B cell (primary cell): ENCODE results near the gene ABCC9. TPM values are rescaled to one million over a fixed set of nuclear protein-coding genes. Genes with fewer than 3 reads are reported as not detected.

Experiments used
- ATAC-seq: fragments of 200-7000 bp; cut with Tn5 transposase; one replicate; pipeline ENCODE4 v1.10.0; 2021; ENCODE audit warnings: low read depth, mild to moderate bottlenecking, moderate number of reproducible peaks, moderate library complexity
- CTCF ChIA-PET: fragments of 350-600 bp; sonication (Branson Sonifier 250); formaldehyde crosslinking; loops from one replicate; lab custom pipeline; 2021; ENCODE audit warnings: antibody characterized with exemption, inconsistent platforms; lab: Charles Lee
- POLR2A ChIA-PET: fragments of 350-600 bp; sonication (Branson Sonifier 250); formaldehyde crosslinking; loops from one replicate; lab custom pipeline; 2021; ENCODE audit warnings: antibody characterized with exemption; lab: Charles Lee
- DNase-seq: peaks from one replicate; pipeline ENCODE4 v3.0.0; 2013
- H2AFZ ChIP-seq: 2 replicates; pipeline ENCODE4 v1.6.1; 2012; ENCODE audit warnings: mild to moderate bottlenecking, low read depth, low read length; ENCODE audit not compliant: insufficient read depth, poor library complexity, severe bottlenecking
- H3K27ac ChIP-seq, 2 donors: 1 replicate in 1 of 2; 2 replicates in 1 of 2; pipeline ENCODE4 v1.5.1; 2012 to 2013; ENCODE audit warnings: low read length in 2 of 2, mild to moderate bottlenecking in 2 of 2, moderate library complexity in 1 of 2
- H3K27me3 ChIP-seq, 4 experiments: fragments of 200-600 bp in 1 of 4; sonication (generic) in 1 of 4; replicated peaks in 1 of 4; 1 replicate in 2 of 4; 2 replicates in 2 of 4; pipeline versions ENCODE4 v1.6.1 to v1.7.0; 2013 to 2016; ENCODE audit warnings: low read length in 3 of 4, mild to moderate bottlenecking in 2 of 4, mixed read lengths in 1 of 4, moderate library complexity in 1 of 4; ENCODE audit not compliant: insufficient read depth in 4 of 4, control insufficient read depth in 3 of 4; ENCODE audit errors: control extremely low read depth in 1 of 4
- H3K36me3 ChIP-seq, 2 experiments: replicated peaks in 1 of 2; 1 replicate in 1 of 2; 2 replicates in 1 of 2; pipeline versions ENCODE4 v1.6.1 to v1.7.1; 2013; ENCODE audit warnings: low read length in 1 of 2; ENCODE audit not compliant: insufficient read depth in 2 of 2, control insufficient read depth in 1 of 2; ENCODE audit errors: control extremely low read depth in 1 of 2, extremely low read depth in 1 of 2
- H3K4me1 ChIP-seq, 2 donors: fragments of 200-600 bp in 1 of 2; sonication (generic) in 1 of 2; 1 replicate in 1 of 2; 2 replicates in 1 of 2; pipeline versions ENCODE4 v1.5.1 to v1.6.1; 2013 to 2017; ENCODE audit warnings: low read length in 2 of 2; ENCODE audit not compliant: control insufficient read depth in 2 of 2, insufficient read depth in 2 of 2
- H3K4me2 ChIP-seq: replicated peaks from 2 replicates; pipeline ENCODE3; 2012; ENCODE audit warnings: mild to moderate bottlenecking, low read depth, low read length; ENCODE audit not compliant: poor library complexity, severe bottlenecking
- H3K4me3 ChIP-seq, 5 experiments: fragments of 200-600 bp in 1 of 5; sonication (generic) in 1 of 5; 1 replicate in 3 of 5; 2 replicates in 2 of 5; pipeline versions ENCODE4 v1.5.1 to v1.7.0; 2011 to 2016; ENCODE audit warnings: low read length in 4 of 5, mild to moderate bottlenecking in 4 of 5, low read depth in 2 of 5, control low read depth in 1 of 5, moderate library complexity in 1 of 5; ENCODE audit not compliant: insufficient read depth in 1 of 5; ENCODE audit errors: control extremely low read depth in 1 of 5, extremely low read depth in 1 of 5
- H3K79me2 ChIP-seq: fragments of 200-600 bp; sonication (generic); one replicate; pipeline ENCODE4 v1.6.0; 2016; ENCODE audit warnings: low read length; ENCODE audit not compliant: control insufficient read depth, insufficient read depth
- H3K9ac ChIP-seq: fragments of 200-600 bp; sonication (generic); 2 replicates; pipeline ENCODE4 v1.6.1; 2017; ENCODE audit warnings: mild to moderate bottlenecking, low read length, moderate library complexity
- H3K9me3 ChIP-seq, 3 donors: one replicate each; pipeline versions ENCODE4 v1.6.1 to v1.7.1; 2013; ENCODE audit warnings: low read length in 2 of 3; ENCODE audit not compliant: control insufficient read depth in 2 of 3, insufficient read depth in 1 of 3; ENCODE audit errors: control extremely low read depth in 1 of 3
- H4K20me1 ChIP-seq: 2 replicates; pipeline ENCODE4 v1.6.0; 2012; ENCODE audit warnings: mild to moderate bottlenecking, low read length; ENCODE audit not compliant: insufficient read depth, control insufficient read depth, poor library complexity, severe bottlenecking
- H3K27ac Mint-ChIP-seq: one replicate; pipeline ENCODE4 v1.8.0; 2021; ENCODE audit warnings: mixed read lengths
- H3K27me3 Mint-ChIP-seq: one replicate; pipeline ENCODE4 v1.8.0; 2021; ENCODE audit warnings: mixed read lengths
- H3K4me1 Mint-ChIP-seq: one replicate; pipeline ENCODE4 v1.8.0; 2021; ENCODE audit warnings: mixed read lengths
- H3K4me3 Mint-ChIP-seq: one replicate; pipeline ENCODE4 v1.8.0; 2021; ENCODE audit warnings: mixed read lengths
- H3K9me3 Mint-ChIP-seq: one replicate; pipeline ENCODE4 v1.8.0; 2022; ENCODE audit warnings: mixed read lengths; ENCODE audit not compliant: insufficient read depth
- CTCF ChIP-seq: fragments of 200-600 bp; IDR thresholded peaks from one replicate; pipeline ENCODE4 v1.8.0; 2022; ENCODE audit warnings: antibody characterized with exemption, mild to moderate bottlenecking
- EZH2 ChIP-seq: IDR thresholded peaks from 2 replicates; pipeline ENCODE4 v1.6.1; 2012; ENCODE audit warnings: borderline replicate concordance, low read depth, mild to moderate bottlenecking, moderate library complexity, low read length; ENCODE audit not compliant: insufficient read depth, poor library complexity, severe bottlenecking
- WGBS: methylation state at CpG from one replicate; pipeline ENCODE4 v1.1.5; 2013; ENCODE audit warnings: missing lambda C conversion rate; ENCODE audit not compliant: insufficient coverage; 5-methylcytosine and 5-hydroxymethylcytosine counted together
- intact Hi-C: fragments of 100-400 bp; cut with micrococcal nuclease; formaldehyde crosslinking; loops from one replicate; pipeline ENCODE4 v1.10.0; 2022
- polyA plus RNA-seq: library from polyadenylated mRNA; depleted of rRNA; stranded (reverse); fragments of >200 nt; gene quantifications from 2 replicates; pipeline ENCODE4 v1.2.3, GENCODE V29; 2012
- total RNA-seq, 2 donors: library from RNA; stranded (reverse); fragments of 120-200 nt in 1 of 2; gene quantifications; 1 replicate in 1 of 2; 2 replicates in 1 of 2; pipeline versions ENCODE4 v1.2.3 to v1.2.4, GENCODE V29; 2013 to 2022

ABCC9 gene
- total and polyA plus RNA-seq, 2 donors (not counting 1 experiment from before 2014, with no cell fraction given): not detected

DNA sequence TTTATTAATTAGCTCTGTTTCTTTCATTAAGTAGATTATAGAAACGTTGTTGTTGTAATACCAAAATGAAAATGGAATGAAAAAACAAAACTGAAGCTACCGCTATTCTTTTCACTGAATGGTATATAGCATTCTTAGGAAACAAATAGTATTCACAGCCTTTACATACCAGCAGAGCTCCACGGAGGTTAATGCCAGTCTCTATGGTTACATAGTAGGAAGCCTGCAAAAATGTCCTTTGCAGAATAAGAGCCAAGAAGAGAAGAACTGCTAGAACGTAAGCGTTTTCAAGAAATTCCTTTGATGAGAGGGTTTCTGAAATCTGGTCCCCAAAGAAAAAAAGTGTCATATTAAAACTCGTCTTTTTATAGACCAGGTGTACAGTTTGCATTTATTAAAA is 30.6 kb downstream of the ABCC9 start:
- WGBS: 100% methylated on average over 2 of the region's 6 CpGs
- no peaks in the 10 kb centered on the region for H3K4me1 ChIP-seq
- H3K9ac ChIP-seq: no peak overlapping the region
- no peaks in the 10 kb centered on the region for H3K27me3 ChIP-seq
- Mint-ChIP-seq H3K4me3 (no peak overlapping the region), H3K27ac (no peak overlapping the region), H3K4me1 (no peaks in the 10 kb centered on the region), H3K9me3 (no peaks in the 10 kb centered on the region), H3K27me3 (no peaks in the 10 kb centered on the region)
- H3K36me3 ChIP-seq: no peaks in the 10 kb centered on the region
- no peak overlapping the region for H3K4me2 ChIP-seq
- H2AFZ ChIP-seq: no peak overlapping the region
- CTCF ChIA-PET: interaction anchor here (0.6 kb wide), 1 partner anchor 536 kb away, joined by 3 read pairs; no protein-coding TSS in a partner anchor
- POLR2A ChIA-PET: no interaction called here
- no peak overlapping the region for H3K27ac ChIP-seq
- intact Hi-C loops: no loop called here
- H4K20me1 ChIP-seq: no peaks in the 10 kb centered on the region
- no peaks in the 10 kb centered on the region for H3K79me2 ChIP-seq
- DNase-seq: no peak
- TF ChIP-seq EZH2 (no peak), CTCF (no peak)
- no peak for ATAC-seq
- H3K4me3 ChIP-seq: no peak overlapping the region
- H3K9me3 ChIP-seq: no peaks in the 10 kb centered on the region

- ChIA-PET POLR2A (no interaction called here), CTCF (no interaction called here)
- ATAC-seq (no peak), DNase-seq (no peak)
- Mint-ChIP-seq H3K4me3 (no peak overlapping the region), H3K4me1 (no peaks in the 10 kb centered on the region), H3K9me3 (peaks cover 1% of the 10 kb centered on the region), H3K27me3 (no peaks in the 10 kb centered on the region), H3K27ac (no peak overlapping the region)
- no peaks in the 10 kb centered on the region for H3K4me1 ChIP-seq
- no peaks in the 10 kb centered on the region for H3K79me2 ChIP-seq
- H4K20me1 ChIP-seq: no peaks in the 10 kb centered on the region
- TF ChIP-seq EZH2 (no peak), CTCF (no peak)
- H3K36me3 ChIP-seq: no peaks in the 10 kb centered on the region
- H3K27ac ChIP-seq: no peak overlapping the region
- no peak overlapping the region for H2AFZ ChIP-seq
- no peaks in the 10 kb centered on the region for H3K27me3 ChIP-seq
- no peaks in the 10 kb centered on the region for H3K9me3 ChIP-seq
- WGBS: 91% methylated on average over 4 of the region's 6 CpGs
- H3K4me2 ChIP-seq: no peak overlapping the region
- intact Hi-C loops: no loop called here
- no peak overlapping the region for H3K4me3 ChIP-seq
- no peak overlapping the region for H3K9ac ChIP-seq
Measured at GRCh38 chr12:21907948-21908837, 33.0 kb downstream of the ABCC9 start.
